Breast epithelium (tissue), 3 donors: ENCODE results near the gene MYOT.

ENCODE experiments used
- POLR2A ChIP-seq: fragments of 450-650 bp; IDR thresholded peaks from one replicate; pipeline ENCODE4 v1.6.1; 2016; ENCODE audit warnings: antibody characterized with exemption, mild to moderate bottlenecking, moderate library complexity
- POLR2AphosphoS5 ChIP-seq, 3 donors: sonication (generic); formaldehyde crosslinking; IDR thresholded peaks; one replicate each; pipeline ENCODE4 v1.6.1; 2017; ENCODE audit warnings: antibody characterized with exemption in 3 of 3
- TF ChIP-seq, protein P1 (sequence below), 3 donors: fragments of 450-650 bp; IDR thresholded peaks; one replicate each; pipeline ENCODE4 v1.5.1; 2016 to 2017; ENCODE audit warnings: antibody characterized with exemption in 3 of 3, mild to moderate bottlenecking in 3 of 3, moderate library complexity in 3 of 3

- TF ChIP-seq, protein P1, sequence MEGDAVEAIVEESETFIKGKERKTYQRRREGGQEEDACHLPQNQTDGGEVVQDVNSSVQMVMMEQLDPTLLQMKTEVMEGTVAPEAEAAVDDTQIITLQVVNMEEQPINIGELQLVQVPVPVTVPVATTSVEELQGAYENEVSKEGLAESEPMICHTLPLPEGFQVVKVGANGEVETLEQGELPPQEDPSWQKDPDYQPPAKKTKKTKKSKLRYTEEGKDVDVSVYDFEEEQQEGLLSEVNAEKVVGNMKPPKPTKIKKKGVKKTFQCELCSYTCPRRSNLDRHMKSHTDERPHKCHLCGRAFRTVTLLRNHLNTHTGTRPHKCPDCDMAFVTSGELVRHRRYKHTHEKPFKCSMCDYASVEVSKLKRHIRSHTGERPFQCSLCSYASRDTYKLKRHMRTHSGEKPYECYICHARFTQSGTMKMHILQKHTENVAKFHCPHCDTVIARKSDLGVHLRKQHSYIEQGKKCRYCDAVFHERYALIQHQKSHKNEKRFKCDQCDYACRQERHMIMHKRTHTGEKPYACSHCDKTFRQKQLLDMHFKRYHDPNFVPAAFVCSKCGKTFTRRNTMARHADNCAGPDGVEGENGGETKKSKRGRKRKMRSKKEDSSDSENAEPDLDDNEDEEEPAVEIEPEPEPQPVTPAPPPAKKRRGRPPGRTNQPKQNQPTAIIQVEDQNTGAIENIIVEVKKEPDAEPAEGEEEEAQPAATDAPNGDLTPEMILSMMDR (IDR thresholded peaks at IDR 0.05): no peak
- TF ChIP-seq POLR2AphosphoS5 (IDR thresholded peaks at IDR 0.05) (no peak), POLR2A (no peak)
Observed at GRCh38 chr5:137933491-137933911, 65.8 kb downstream of the MYOT start.
